Caco-2 (cell line): ENCODE results near the gene SALL4. TPM values are rescaled to one million over a fixed set of nuclear protein-coding genes. Genes with fewer than 3 reads are reported as not detected.

Source experiments
- BruUV-seq: library from RNA; stranded (reverse); fragments of 400-500 nt; replicated peaks from 2 replicates; lab custom pipeline; 2021; lab: Mats Ljungman, UMichigan
- CTCF ChIA-PET: fragments of 300-600 bp; sonication (Branson Sonifier 250); formaldehyde crosslinking; loops from one replicate; lab custom pipeline; 2022; ENCODE audit warnings: antibody characterized with exemption; lab: Charles Lee
- POLR2A ChIA-PET: fragments of 300-600 bp; sonication (Branson Sonifier 250); formaldehyde crosslinking; loops from one replicate; lab custom pipeline; 2022; ENCODE audit warnings: antibody characterized with exemption; lab: Charles Lee
- DNase-seq, 2 experiments: peaks; one replicate each; pipeline versions ENCODE4 v3.0.0 to v3.0.0-alpha.2; 2020 to 2022
- H3K27me3 ChIP-seq: replicated peaks from 2 replicates; pipeline ENCODE4 v1.6.0; 2011; ENCODE audit warnings: low read length; ENCODE audit not compliant: control insufficient read depth, insufficient read depth
- H3K36me3 ChIP-seq: 2 replicates; pipeline ENCODE4 v1.5.1; 2011; ENCODE audit warnings: low read length; ENCODE audit not compliant: control insufficient read depth, insufficient read depth
- H3K4me1 ChIP-seq: fragments of 250-450 bp; sonication (Bioruptor Pico); 2 replicates; pipeline ENCODE4 v1.5.1; 2020; ENCODE audit warnings: mild to moderate bottlenecking
- H3K4me3 ChIP-seq: 2 replicates; pipeline ENCODE4 v1.5.1; 2011; ENCODE audit warnings: low read depth, mild to moderate bottlenecking, control low read depth, low read length
- H3K9me3 ChIP-seq: fragments of 250-450 bp; sonication (Bioruptor Pico); 2 replicates; pipeline ENCODE4 v1.5.1; 2020; ENCODE audit warnings: mild to moderate bottlenecking, moderate library complexity
- H3K27ac Mint-ChIP-seq: one replicate; pipeline ENCODE4 v1.8.0; 2022; ENCODE audit warnings: mixed read lengths; ENCODE audit not compliant: unreplicated experiment
- H3K27me3 Mint-ChIP-seq: one replicate; pipeline ENCODE4 v1.8.0; 2022; ENCODE audit warnings: mixed read lengths; ENCODE audit not compliant: insufficient read depth, unreplicated experiment
- H3K36me3 Mint-ChIP-seq: one replicate; pipeline ENCODE4 v1.8.0; 2022; ENCODE audit warnings: mild to moderate bottlenecking, mixed read lengths; ENCODE audit not compliant: insufficient read depth, unreplicated experiment
- H3K4me1 Mint-ChIP-seq: one replicate; pipeline ENCODE4 v1.8.0; 2022; ENCODE audit warnings: low read depth, mixed read lengths; ENCODE audit not compliant: unreplicated experiment
- H3K4me3 Mint-ChIP-seq: one replicate; pipeline ENCODE4 v1.8.0; 2022; ENCODE audit warnings: mild to moderate bottlenecking, moderate library complexity, mixed read lengths; ENCODE audit not compliant: unreplicated experiment
- H3K9me3 Mint-ChIP-seq: one replicate; pipeline ENCODE4 v1.8.0; 2022; ENCODE audit warnings: mixed read lengths; ENCODE audit not compliant: unreplicated experiment
- intact Hi-C: fragments of 100-400 bp; cut with micrococcal nuclease; formaldehyde crosslinking; loops from one replicate; pipeline ENCODE4 v1.10.0; 2022; ENCODE audit not compliant: unreplicated experiment
- total RNA-seq: library from RNA; stranded (reverse); gene quantifications from 2 replicates; pipeline ENCODE4 v1.2.3, GENCODE V29; 2022
- TF ChIP-seq, protein P1 (sequence below), 2 experiments: fragments of 200-600 bp in 1 of 2; IDR thresholded peaks; 1 replicate in 1 of 2; 2 replicates in 1 of 2; pipeline versions ENCODE4 v1.5.1 to v1.8.0; 2011 to 2022; ENCODE audit warnings: antibody characterized with exemption in 1 of 2, control low read depth in 1 of 2, inconsistent platforms in 1 of 2, low read depth in 1 of 2, low read length in 1 of 2, mild to moderate bottlenecking in 1 of 2, moderate library complexity in 1 of 2; ENCODE audit not compliant: insufficient read depth in 1 of 2, severe bottlenecking in 1 of 2, unreplicated experiment in 1 of 2

SALL4 gene
- total RNA-seq, 1 experiment from 2014 or later: 75.8 TPM

DNA sequence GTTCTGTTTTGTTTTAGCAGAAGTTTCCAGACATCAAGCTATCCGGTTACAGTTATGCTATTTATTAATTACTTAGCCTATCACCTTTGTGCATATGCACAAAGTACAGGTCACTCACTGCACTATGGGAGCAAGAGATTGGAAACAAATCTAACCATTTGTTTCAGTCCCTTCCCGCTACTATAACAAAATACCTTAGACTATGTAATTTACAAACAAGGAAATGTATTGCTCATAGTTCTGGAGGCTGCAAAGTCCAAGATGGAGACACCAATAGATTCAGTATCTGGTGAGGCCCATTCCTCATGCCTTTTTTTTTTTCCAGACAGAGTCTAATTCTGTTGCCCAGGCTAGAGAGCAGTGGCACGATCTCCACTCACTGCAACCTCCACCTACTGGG is 69.3 kb downstream of the SALL4 start:
- ChIA-PET POLR2A (no interaction called here), CTCF (no interaction called here)
- no TSS peak for BruUV-seq
- Mint-ChIP-seq H3K9me3 (no peaks in the 10 kb centered on the region), H3K4me3 (no peak overlapping the region), H3K27me3 (no peaks in the 10 kb centered on the region), H3K4me1 (peaks cover 45% of the 10 kb centered on the region), H3K36me3 (peaks cover 9% of the 10 kb centered on the region), H3K27ac (peak overlapping the region; percentile 62)
- intact Hi-C loops: no loop called here
- H3K9me3 ChIP-seq: no peaks in the 10 kb centered on the region
- no peaks in the 10 kb centered on the region for H3K27me3 ChIP-seq
- H3K4me3 ChIP-seq: no peak overlapping the region
- TF ChIP-seq, protein P1, sequence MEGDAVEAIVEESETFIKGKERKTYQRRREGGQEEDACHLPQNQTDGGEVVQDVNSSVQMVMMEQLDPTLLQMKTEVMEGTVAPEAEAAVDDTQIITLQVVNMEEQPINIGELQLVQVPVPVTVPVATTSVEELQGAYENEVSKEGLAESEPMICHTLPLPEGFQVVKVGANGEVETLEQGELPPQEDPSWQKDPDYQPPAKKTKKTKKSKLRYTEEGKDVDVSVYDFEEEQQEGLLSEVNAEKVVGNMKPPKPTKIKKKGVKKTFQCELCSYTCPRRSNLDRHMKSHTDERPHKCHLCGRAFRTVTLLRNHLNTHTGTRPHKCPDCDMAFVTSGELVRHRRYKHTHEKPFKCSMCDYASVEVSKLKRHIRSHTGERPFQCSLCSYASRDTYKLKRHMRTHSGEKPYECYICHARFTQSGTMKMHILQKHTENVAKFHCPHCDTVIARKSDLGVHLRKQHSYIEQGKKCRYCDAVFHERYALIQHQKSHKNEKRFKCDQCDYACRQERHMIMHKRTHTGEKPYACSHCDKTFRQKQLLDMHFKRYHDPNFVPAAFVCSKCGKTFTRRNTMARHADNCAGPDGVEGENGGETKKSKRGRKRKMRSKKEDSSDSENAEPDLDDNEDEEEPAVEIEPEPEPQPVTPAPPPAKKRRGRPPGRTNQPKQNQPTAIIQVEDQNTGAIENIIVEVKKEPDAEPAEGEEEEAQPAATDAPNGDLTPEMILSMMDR (IDR thresholded peaks at IDR 0.05; ENCODE audit: insufficient read depth in 1 of 2, low read depth in 1 of 2, low read length in 1 of 2, severe bottlenecking in 1 of 2, unreplicated experiment in 1 of 2): no peak
- peaks cover 20% of the 10 kb centered on the region for H3K4me1 ChIP-seq
- H3K36me3 ChIP-seq: no peaks in the 10 kb centered on the region
- DNase-seq: no peak

Other genes starting within 250 kb of the SALL4 start
- gene ATP9A, start 34.1 kb downstream of the SALL4 start, total RNA-seq: 102 and 104 TPM in 2 replicates